Stomach (tissue), 9 donors: ENCODE measurements around the gene HAT1. TPM values are rescaled to one million over a fixed set of nuclear protein-coding genes. Genes with fewer than 3 reads are reported as not detected.

Experiments used
- DNase-seq, 2 donors: peaks; one replicate each; pipeline versions ENCODE4 v3.0.0 to v3.0.0-alpha.2; 2013 to 2019
- H3K27ac ChIP-seq, 5 donors: fragments of 200-600 bp in 4 of 5; sonication (generic) in 4 of 5; one replicate each; pipeline ENCODE4 v1.5.1; 2013 to 2019; ENCODE audit warnings: mild to moderate bottlenecking in 1 of 5, moderate library complexity in 1 of 5
- H3K27me3 ChIP-seq, 3 donors: fragments of 200-600 bp; sonication (generic); one replicate each; pipeline ENCODE4 v1.5.1; 2017 to 2019; ENCODE audit warnings: mixed run types in 1 of 3
- H3K36me3 ChIP-seq, 4 donors: fragments of 200-600 bp; sonication (generic); 1 replicate in 3 of 4; 2 replicates in 1 of 4; pipeline ENCODE4 v1.5.1; 2016 to 2019
- H3K4me1 ChIP-seq, 4 donors: fragments of 200-600 bp; sonication (generic); one replicate each; pipeline ENCODE4 v1.5.1; 2016 to 2019
- H3K4me3 ChIP-seq, 4 donors: fragments of 200-600 bp; sonication (generic) in 3 of 4; one replicate each; pipeline ENCODE4 v1.5.1; 2016 to 2019; ENCODE audit warnings: mild to moderate bottlenecking in 1 of 4
- H3K9me3 ChIP-seq, 4 donors: fragments of 200-600 bp; sonication (generic); one replicate each; pipeline ENCODE4 v1.5.1; 2016 to 2019
- CTCF ChIP-seq, 7 experiments: fragments of 450-650 bp in 4 of 7; fragments of 200-600 bp in 3 of 7; sonication (generic) in 3 of 7; IDR thresholded peaks; one replicate each; pipeline ENCODE4 v1.5.1; 2016 to 2019; ENCODE audit warnings: antibody characterized with exemption in 7 of 7, control low read depth in 2 of 7, mild to moderate bottlenecking in 1 of 7
- EP300 ChIP-seq: sonication (generic); formaldehyde crosslinking; IDR thresholded peaks from one replicate; pipeline ENCODE4 v1.6.1; 2017; ENCODE audit warnings: antibody characterized with exemption
- POLR2A ChIP-seq, 4 donors: fragments of 450-650 bp; IDR thresholded peaks; one replicate each; pipeline ENCODE4 v1.6.1; 2016; ENCODE audit warnings: antibody characterized with exemption in 4 of 4, control low read depth in 2 of 4, mild to moderate bottlenecking in 1 of 4, moderate library complexity in 1 of 4
- POLR2AphosphoS5 ChIP-seq, 3 donors: sonication (generic); formaldehyde crosslinking; IDR thresholded peaks; one replicate each; pipeline ENCODE4 v1.6.1; 2016; ENCODE audit warnings: antibody characterized with exemption in 3 of 3
- WGBS, 5 donors: extraction: QIAGEN DNeasy Blood & Tissue Kit in 3 of 5; methylation state at CpG; one replicate each; pipeline versions ENCODE4 v1.1.5 to v1.1.7; 2013 to 2018; 5-methylcytosine and 5-hydroxymethylcytosine counted together
- intact Hi-C: fragments of 100-400 bp; cut with DNase I; formaldehyde crosslinking; loops from one replicate; pipeline ENCODE4 v1.15.1; 2023; ENCODE audit warnings: low total_unique reads
- polyA plus RNA-seq, 3 donors: library from polyadenylated mRNA; stranded (reverse); fragments of 200-250 nt; gene quantifications; one replicate each; pipeline ENCODE4 v1.2.3, GENCODE V29; 2013
- total RNA-seq, 5 donors: library from RNA; depleted of rRNA; stranded (reverse); fragments of >200 nt; gene quantifications; one replicate each; pipeline versions ENCODE4 v1.1.0 to v1.2.3, GENCODE V29; 2014 to 2016
- donor health status: healthy with polysubstance abuse.
- donor health status: Bipolar disorder and iron deficiency.
- donor health status: healthy.

Gene HAT1
- total and polyA plus RNA-seq, 8 donors, result 2.9 to 59.8 (median 26.6) TPM

- 0 to 1% (median 0%) methylated on average over 32 to 73 of the region's 73 CpGs for WGBS, 5 donors
- peak within 1 kb of the TSS; percentile 69 to 92 (median 78) for H3K4me3 ChIP-seq
- H3K27me3 ChIP-seq, result no peaks in the 10 kb centered on the region
- peaks cover 0 to 20% (median 16%) of the 10 kb centered on the region in 4 donors for H3K4me1 ChIP-seq
- H3K36me3 ChIP-seq, result no peaks in the 10 kb centered on the region
- H3K9me3 ChIP-seq, result no peaks in the 10 kb centered on the region
- DNase-seq, result peak; percentile 92 to 97
- H3K27ac ChIP-seq, result peak within 1 kb of the TSS; percentile 32 to 76 (median 36)
- TF ChIP-seq POLR2AphosphoS5 (IDR thresholded peaks at IDR 0.05), result peak in 2 of 3 donors; percentile 68 to 82
- TF ChIP-seq EP300, result no peak
- TF ChIP-seq POLR2A (IDR thresholded peaks at IDR 0.05), result no peak
- TF ChIP-seq CTCF (IDR thresholded peaks at IDR 0.05), result no peak
- intact Hi-C loops, result no loop called here
Observed at GRCh38 chr2:171999604-172000469, 77.6 kb downstream of the HAT1 start, which contains the start of gene METAP1D. TSS of gene METAP1D (plus strand) at chr2:171999953. CDS start at chr2:171999970, 17 bp downstream.

GRCh38 chr2:172000696-172001361 is 78.6 kb downstream of the HAT1 start:
- intact Hi-C loops, result no loop called here

GRCh38 chr2:172007372-172007771 is 85.1 kb downstream of the HAT1 start:
- Histone ChIP-seq H3K9me3 (no peaks in the 10 kb centered on the region), H3K4me3 (no peak overlapping the region), H3K36me3 (no peaks in the 10 kb centered on the region), H3K27ac (no peak overlapping the region), H3K27me3 (no peaks in the 10 kb centered on the region), H3K4me1 (no peaks in the 10 kb centered on the region)
- no peak for TF ChIP-seq CTCF (IDR thresholded peaks at IDR 0.05)
- TF ChIP-seq POLR2A (IDR thresholded peaks at IDR 0.05), result no peak
- no peak for TF ChIP-seq EP300
- no peak for TF ChIP-seq POLR2AphosphoS5 (IDR thresholded peaks at IDR 0.05)
- no peak for DNase-seq
- 89 to 100% (median 95%) methylated on average over 1 of the region's 1 CpG for WGBS, 5 donors
- intact Hi-C loops, result no loop called here

More at GRCh38 chr2:172000696-172001361, 78.6 kb downstream of the HAT1 start:
- H3K36me3 ChIP-seq, result no peaks in the 10 kb centered on the region
- peak overlapping the region; percentile 69 to 92 (median 78) for H3K4me3 ChIP-seq
- no peaks in the 10 kb centered on the region for H3K27me3 ChIP-seq
- no peak for DNase-seq
- H3K9me3 ChIP-seq, result no peaks in the 10 kb centered on the region
- H3K4me1 ChIP-seq, result peaks cover 0 to 20% (median 16%) of the 10 kb centered on the region in 4 donors
- WGBS, 5 donors, result 74 to 81% (median 76%) methylated on average over 13 of the region's 13 CpGs
- H3K27ac ChIP-seq, result peak overlapping the region in 1 of 5 donors; percentile 76
- TF ChIP-seq POLR2A (IDR thresholded peaks at IDR 0.05) (no peak), POLR2AphosphoS5 (IDR thresholded peaks at IDR 0.05) (no peak), CTCF (IDR thresholded peaks at IDR 0.05) (no peak), EP300 (no peak)

DNA sequence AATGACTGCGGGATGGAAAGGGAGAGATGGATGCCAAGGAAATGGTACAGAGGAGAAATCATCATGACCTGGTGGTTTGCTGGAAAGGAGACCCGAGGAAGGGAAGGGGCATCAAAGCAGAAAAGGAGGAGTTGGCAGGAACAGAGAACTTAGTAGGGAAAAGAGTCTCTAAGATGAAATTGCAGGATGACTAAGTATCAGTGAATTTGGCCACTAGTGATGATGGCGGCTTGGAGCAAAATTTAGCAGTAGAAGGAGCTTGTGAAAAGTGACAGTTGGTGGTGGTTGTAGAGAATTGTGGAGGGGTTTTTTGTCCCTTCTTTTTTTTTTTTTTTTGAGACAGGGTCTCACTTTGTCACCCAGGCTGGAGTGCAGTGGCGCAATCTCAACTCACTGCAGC is 87.6 kb downstream of the HAT1 start:
- no peaks in the 10 kb centered on the region for H3K27me3 ChIP-seq
- H3K4me3 ChIP-seq, result no peak overlapping the region
- no peaks in the 10 kb centered on the region for H3K9me3 ChIP-seq
- 91 to 96% (median 94%) methylated on average over 3 to 4 of the region's 4 CpGs for WGBS, 5 donors
- TF ChIP-seq EP300, result no peak
- no peak for TF ChIP-seq CTCF (IDR thresholded peaks at IDR 0.05)
- no peak for TF ChIP-seq POLR2AphosphoS5 (IDR thresholded peaks at IDR 0.05)
- TF ChIP-seq POLR2A (IDR thresholded peaks at IDR 0.05), result no peak
- H3K4me1 ChIP-seq, result no peaks in the 10 kb centered on the region
- no peaks in the 10 kb centered on the region for H3K36me3 ChIP-seq
- intact Hi-C loops, result no loop called here
- DNase-seq, result no peak
- H3K27ac ChIP-seq, result no peak overlapping the region
